Left hindlimb (tissue), 1 donor: ENCODE data around the gene RAB39A.
"Not testable (repeated sequence)": the region's sequence is repeated elsewhere in the genome, so short reads cannot be mapped to it uniquely, and the experiment has no call there.

ENCODE experiments used
- DNase-seq: peaks from one replicate; pipeline ENCODE4 v3.0.0-alpha.2; 2018

The RAB39A gene

GRCh38 chr11:107928046-107928766 is at the start of gene RAB39A:
Gene RAB39A, plus strand, starts transcription at chr11:107928448. Its CDS starts 121 bp downstream, at chr11:107928569.
- peak; percentile 88 for DNase-seq

- DNase-seq = not testable (repeated sequence)
Observed at GRCh38 chr11:107881471-107881870, 46.8 kb upstream of the RAB39A start.

GRCh38 chr11:107882095-107882820 is 46.0 kb upstream of the RAB39A start:
- DNase-seq = no peak

GRCh38 chr11:107898270-107898669 is 30.0 kb upstream of the RAB39A start:
- DNase-seq = no peak

- no peak for DNase-seq
Observed at GRCh38 chr11:107908211-107908610, 20.0 kb upstream of the RAB39A start.

- not testable (repeated sequence) for DNase-seq
Observed at GRCh38 chr11:107912415-107912814, 15.8 kb upstream of the RAB39A start.

GRCh38 chr11:107915229-107915628 is 13.0 kb upstream of the RAB39A start:
- no peak for DNase-seq

- no peak for DNase-seq
Observed at GRCh38 chr11:107916671-107917241, 11.5 kb upstream of the RAB39A start.

GRCh38 chr11:107921997-107922396 is 6.3 kb upstream of the RAB39A start:
- DNase-seq = no peak

- DNase-seq = not testable (repeated sequence)
Observed at GRCh38 chr11:107923519-107923918, 4.7 kb upstream of the RAB39A start.

GRCh38 chr11:107924306-107924705 is 3.9 kb upstream of the RAB39A start:
- DNase-seq = no peak

DNA sequence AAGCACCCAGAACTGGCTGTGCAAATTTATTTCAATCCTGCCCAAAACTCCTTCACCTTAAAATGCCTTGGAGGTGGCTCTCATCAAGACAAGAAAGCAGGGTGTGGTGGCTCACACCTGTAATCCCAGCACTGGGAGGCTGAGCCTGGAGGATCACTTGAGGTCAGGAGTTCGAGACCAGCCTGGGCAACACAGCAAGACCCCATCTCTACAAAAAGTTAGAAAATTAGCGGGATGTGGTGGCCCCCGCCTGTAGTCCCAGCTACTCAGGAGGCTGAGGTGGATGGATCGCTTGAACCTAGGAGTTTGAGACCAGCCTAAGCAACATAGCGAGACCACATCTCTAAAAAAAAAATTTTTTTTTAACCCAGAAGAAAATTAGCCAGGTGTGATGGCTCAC is 689 bp upstream of the RAB39A start:
- DNase-seq = no peak

DNA sequence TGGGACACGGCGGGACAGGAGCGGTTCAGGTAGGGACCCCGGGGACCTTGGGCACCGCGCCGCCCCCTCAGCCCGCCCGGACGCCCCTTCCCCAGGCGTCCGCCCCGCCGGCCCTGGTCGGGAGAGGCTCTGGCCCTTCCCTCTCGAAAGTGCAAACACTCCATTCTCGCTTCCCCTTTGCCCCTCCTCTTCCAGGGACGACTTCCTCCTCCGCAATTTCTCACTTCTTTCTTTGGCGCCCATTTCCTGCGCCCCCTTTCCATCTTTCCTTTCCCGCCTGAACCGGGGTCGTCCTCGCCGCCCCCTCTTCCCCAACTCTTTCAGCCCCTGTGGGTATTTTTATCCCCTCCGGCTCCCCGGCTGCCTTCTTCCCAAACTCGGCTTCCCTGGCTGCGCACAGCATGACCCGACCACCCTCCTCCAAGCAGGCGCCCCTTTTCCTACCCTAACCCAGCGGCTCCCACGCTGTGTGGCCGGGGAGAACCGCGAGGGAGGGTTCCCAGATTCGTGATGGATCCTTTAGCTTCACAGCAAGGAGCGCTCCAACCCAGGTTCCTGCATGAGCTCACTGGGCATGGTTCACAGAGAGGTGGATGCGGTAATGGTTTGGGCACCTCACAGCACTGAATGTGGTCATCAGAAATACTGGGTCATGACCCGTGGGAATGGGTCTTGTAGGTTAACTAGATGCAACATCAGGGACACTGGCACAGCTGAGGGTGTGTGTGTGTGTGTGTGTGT is 689 bp downstream of the RAB39A start:
- DNase-seq = no peak

DNA sequence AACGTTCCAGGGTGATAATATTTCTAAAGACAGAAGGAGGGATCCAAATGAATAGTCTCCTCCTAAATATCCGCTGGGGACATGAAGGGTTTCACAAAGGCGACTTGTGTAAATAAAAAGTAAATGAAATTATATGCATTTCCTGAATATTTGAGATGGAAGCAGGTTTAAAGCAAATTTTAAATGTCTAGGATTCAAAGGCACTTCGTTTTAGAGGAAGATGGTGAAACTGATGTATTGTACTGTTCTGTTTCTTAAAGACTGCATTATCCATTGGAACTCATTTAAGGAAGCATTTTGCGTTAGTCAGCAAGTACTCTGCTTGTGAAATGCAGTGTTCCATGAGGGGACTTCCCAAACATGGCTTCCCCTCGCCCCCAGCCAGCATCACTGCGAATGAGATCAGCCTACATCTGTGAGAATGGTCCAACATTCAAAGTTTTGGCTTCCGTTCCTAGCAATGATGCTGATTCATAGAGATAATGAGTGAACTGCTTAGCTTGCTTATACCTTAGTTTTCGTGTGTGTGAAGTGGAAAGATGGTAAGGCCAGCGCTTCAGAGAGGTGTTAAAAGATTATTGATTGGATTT is 1.5 kb downstream of the RAB39A start:
- no peak for DNase-seq

DNA sequence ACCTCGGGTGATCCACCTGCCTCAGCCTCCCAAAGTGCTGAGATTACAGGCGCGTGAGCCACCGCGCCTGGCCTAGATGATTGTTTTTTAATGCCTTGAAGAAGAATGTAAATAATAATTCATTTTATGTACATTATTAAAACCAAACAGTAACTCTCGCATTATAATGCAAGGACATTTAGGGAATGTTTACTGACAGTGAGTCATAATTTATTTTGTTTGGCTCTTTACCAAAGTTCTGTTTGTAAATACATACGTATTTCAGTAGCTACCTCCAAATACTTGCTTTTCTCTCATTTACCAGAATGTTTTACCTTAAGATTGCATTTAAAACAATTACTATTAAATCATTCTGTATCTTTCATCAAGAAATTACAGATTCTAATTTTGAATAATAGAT is 3.0 kb downstream of the RAB39A start:
- DNase-seq = no peak

GRCh38 chr11:107947904-107948303 is 19.7 kb downstream of the RAB39A start:
- no peak for DNase-seq

DNA sequence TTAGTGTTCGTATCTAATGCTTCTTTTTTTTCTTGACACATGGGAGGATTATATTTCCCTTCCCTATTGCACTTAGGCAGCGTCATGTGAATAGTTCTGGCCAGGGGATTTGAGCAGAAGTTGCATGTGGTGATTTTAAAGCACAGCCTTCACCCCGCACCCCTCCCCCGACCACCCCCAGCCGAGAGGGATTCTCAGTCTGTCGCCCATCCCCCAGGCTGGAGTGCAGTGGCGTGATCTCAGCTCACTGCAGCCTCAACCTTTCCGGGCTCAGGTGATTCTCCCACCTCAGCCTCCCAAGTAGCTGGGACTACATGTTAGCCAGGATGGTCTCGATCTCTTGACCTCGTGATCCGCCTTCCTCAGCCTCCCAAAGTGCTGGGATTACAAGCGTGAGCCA is 20.1 kb downstream of the RAB39A start:
- not testable (repeated sequence) for DNase-seq

DNA sequence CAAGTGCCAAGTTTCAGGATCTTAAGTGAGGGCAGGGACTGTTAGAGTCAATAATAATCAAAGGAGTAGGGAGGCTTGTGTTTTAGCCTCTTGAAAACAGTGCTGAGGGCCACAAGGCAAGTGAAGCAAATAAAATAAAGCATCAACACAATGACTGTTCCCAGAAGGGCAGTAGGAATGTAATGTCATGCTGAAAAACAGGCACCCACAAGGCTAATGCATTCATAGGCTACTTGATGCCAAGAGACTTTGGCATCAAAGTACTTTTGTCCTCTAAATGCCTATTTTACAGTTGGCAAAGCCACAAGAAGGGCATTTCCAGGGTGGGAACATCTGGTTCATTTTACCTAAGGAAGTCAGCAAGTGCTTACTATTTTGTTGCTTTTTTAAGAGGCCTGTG is 22.9 kb downstream of the RAB39A start:
- no peak for DNase-seq

DNA sequence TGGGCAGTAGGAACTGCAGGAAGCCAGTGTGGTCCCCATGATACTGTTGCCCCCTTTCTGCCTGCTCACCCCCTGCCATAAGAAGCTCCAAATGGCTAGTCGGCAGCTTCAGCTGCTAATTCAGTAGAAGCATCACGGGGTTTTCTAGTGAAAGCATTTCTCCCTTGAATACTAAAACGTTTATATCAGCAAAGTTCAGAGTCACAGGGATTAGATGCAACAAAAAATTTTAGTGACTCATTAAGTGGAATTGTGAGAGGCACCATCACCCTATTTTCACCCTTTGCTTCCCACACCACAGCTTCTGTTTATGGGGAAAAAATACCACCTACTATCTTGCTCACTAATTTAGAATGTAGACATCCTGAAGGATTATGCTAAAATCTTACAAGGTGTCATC is 25.2 kb downstream of the RAB39A start:
- DNase-seq = no peak

DNA sequence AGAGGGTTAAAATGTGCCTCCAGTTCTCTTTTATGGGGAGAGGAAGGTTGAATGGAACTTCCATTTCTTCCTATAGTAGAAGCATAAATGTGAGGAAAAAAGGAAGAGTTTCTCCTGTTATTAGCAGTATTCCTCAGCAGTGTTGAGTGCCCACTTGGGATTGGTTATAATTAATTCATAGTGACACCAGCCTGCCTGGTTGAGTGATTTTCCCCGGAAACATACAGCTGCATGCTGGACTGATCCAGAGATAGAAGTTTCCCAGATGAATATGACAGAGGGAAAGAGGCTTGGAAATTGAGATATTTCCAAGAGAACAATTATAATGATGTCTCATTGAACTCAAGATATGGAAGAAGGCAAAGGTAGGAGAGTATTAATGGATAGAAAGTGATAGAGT is 28.3 kb downstream of the RAB39A start:
- DNase-seq = no peak

GRCh38 chr11:107957109-107957588 is 28.9 kb downstream of the RAB39A start:
- peak; percentile 27 for DNase-seq

DNA sequence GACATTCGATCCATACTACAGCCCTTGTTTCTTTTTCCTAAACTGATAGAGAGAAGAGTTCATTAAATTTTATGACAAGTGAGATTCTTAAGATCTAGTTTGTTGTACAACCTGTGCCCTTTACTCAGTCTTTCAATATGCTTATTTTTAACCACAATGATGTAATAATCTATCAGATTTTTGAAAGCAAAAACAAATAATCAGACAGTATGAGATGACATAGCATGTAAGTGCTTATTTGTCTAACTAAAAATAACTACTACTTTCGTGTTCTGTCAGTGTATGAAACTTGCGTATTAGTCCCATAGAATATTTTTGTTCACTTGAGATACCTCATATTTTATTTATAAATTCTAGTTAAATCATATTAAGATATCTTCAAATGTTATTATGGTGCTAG is 33.2 kb downstream of the RAB39A start:
- no peak for DNase-seq

GRCh38 chr11:107962181-107962580 is 33.9 kb downstream of the RAB39A start:
- no peak for DNase-seq
